Mesenchymal stem cell (in vitro differentiated cells and primary cell): ENCODE results near the gene AAK1.

Experiments
- DNase-seq: peaks from one replicate; pipeline ENCODE4 v3.0.0-alpha.2; 2013
- H2AFZ ChIP-seq: one replicate; pipeline ENCODE4 v1.6.1; 2013; ENCODE audit warnings: low read depth, mild to moderate bottlenecking, control low read depth, inconsistent platforms, low read length, moderate library complexity
- H2AK5ac ChIP-seq: 2 replicates; pipeline ENCODE4 v1.6.1; 2013; ENCODE audit warnings: low read length, moderate library complexity, mild to moderate bottlenecking, inconsistent platforms; ENCODE audit not compliant: severe bottlenecking
- H2BK120ac ChIP-seq: one replicate; pipeline ENCODE4 v1.6.1; 2013; ENCODE audit warnings: low read depth, mild to moderate bottlenecking, inconsistent platforms, low read length, moderate library complexity
- H2BK12ac ChIP-seq, 2 experiments: one replicate each; pipeline ENCODE4 v1.6.1; 2013; ENCODE audit warnings: inconsistent platforms in 2 of 2, low read length in 2 of 2, mild to moderate bottlenecking in 2 of 2, moderate library complexity in 2 of 2, control low read depth in 1 of 2
- H2BK15ac ChIP-seq: one replicate; pipeline ENCODE4 v1.6.1; 2013; ENCODE audit warnings: mild to moderate bottlenecking, low read depth, inconsistent platforms; ENCODE audit not compliant: poor library complexity, severe bottlenecking
- H2BK5ac ChIP-seq: 2 replicates; pipeline ENCODE4 v1.6.1; 2013; ENCODE audit warnings: low read depth, mild to moderate bottlenecking, low read length, control low read depth, inconsistent platforms; ENCODE audit not compliant: poor library complexity, severe bottlenecking
- H3K14ac ChIP-seq, 2 experiments: one replicate each; pipeline ENCODE4 v1.6.1; 2013; ENCODE audit warnings: inconsistent platforms in 2 of 2, low read length in 2 of 2, control low read depth in 1 of 2, mild to moderate bottlenecking in 1 of 2, moderate library complexity in 1 of 2
- H3K18ac ChIP-seq, 2 experiments: one replicate each; pipeline ENCODE4 v1.6.1; 2013; ENCODE audit warnings: inconsistent platforms in 2 of 2, low read length in 2 of 2, control low read depth in 1 of 2, low read depth in 1 of 2, mild to moderate bottlenecking in 1 of 2
- H3K23ac ChIP-seq, 2 experiments: one replicate each; pipeline ENCODE4 v1.6.1; 2013; ENCODE audit warnings: inconsistent platforms in 2 of 2, low read length in 2 of 2, mild to moderate bottlenecking in 2 of 2, moderate library complexity in 2 of 2, control low read depth in 1 of 2
- H3K27ac ChIP-seq: 2 replicates; pipeline ENCODE4 v1.5.1; 2013; ENCODE audit warnings: mild to moderate bottlenecking, moderate library complexity, low read length, control low read depth, inconsistent platforms; ENCODE audit not compliant: poor library complexity, severe bottlenecking
- H3K27me3 ChIP-seq, 2 experiments: 2 replicates each; pipeline versions ENCODE4 v1.6.1 to v1.7.0; 2013; ENCODE audit warnings: low read length in 2 of 2, mild to moderate bottlenecking in 2 of 2, moderate library complexity in 2 of 2, control low read depth in 1 of 2, inconsistent platforms in 1 of 2; ENCODE audit not compliant: control insufficient read depth in 1 of 2, insufficient read depth in 1 of 2
- H3K36me3 ChIP-seq, 2 experiments: 2 replicates each; pipeline versions ENCODE4 v1.6.1 to v1.7.0; 2013; ENCODE audit warnings: low read length in 2 of 2, control low read depth in 1 of 2, inconsistent platforms in 1 of 2, low read depth in 1 of 2, mild to moderate bottlenecking in 1 of 2; ENCODE audit not compliant: insufficient read depth in 2 of 2, control insufficient read depth in 1 of 2
- H3K4ac ChIP-seq, 2 experiments: one replicate each; pipeline ENCODE4 v1.6.1; 2013; ENCODE audit warnings: inconsistent platforms in 2 of 2, low read length in 2 of 2, mild to moderate bottlenecking in 2 of 2, moderate library complexity in 2 of 2, control low read depth in 1 of 2, low read depth in 1 of 2
- H3K4me1 ChIP-seq: 2 replicates; pipeline ENCODE4 v1.6.1; 2013; ENCODE audit warnings: low read depth, low read length, control low read depth; ENCODE audit not compliant: control insufficient read depth, insufficient read depth
- H3K4me2 ChIP-seq: 2 replicates; pipeline ENCODE4 v1.6.1; 2013; ENCODE audit warnings: low read length, mild to moderate bottlenecking, inconsistent platforms; ENCODE audit not compliant: poor library complexity, severe bottlenecking
- H3K4me3 ChIP-seq, 2 experiments: 2 replicates each; pipeline versions ENCODE4 v1.5.1 to v1.7.0; 2013; ENCODE audit warnings: low read length in 2 of 2, mild to moderate bottlenecking in 2 of 2, control low read depth in 1 of 2, low read depth in 1 of 2; ENCODE audit not compliant: insufficient read depth in 1 of 2
- H3K79me1 ChIP-seq: replicated peaks from 2 replicates; pipeline ENCODE4 v1.6.1; 2013; ENCODE audit warnings: mild to moderate bottlenecking, control low read depth, low read length, inconsistent platforms; ENCODE audit not compliant: poor library complexity, severe bottlenecking
- H3K9ac ChIP-seq: 2 replicates; pipeline ENCODE4 v1.7.0; 2013; ENCODE audit warnings: mild to moderate bottlenecking, low read length, moderate library complexity
- H3K9me3 ChIP-seq: 2 replicates; pipeline ENCODE4 v1.7.0; 2013; ENCODE audit warnings: mild to moderate bottlenecking, low read length; ENCODE audit not compliant: control insufficient read depth
- H4K8ac ChIP-seq: one replicate; pipeline ENCODE4 v1.6.1; 2013; ENCODE audit warnings: inconsistent platforms, mild to moderate bottlenecking, low read length, moderate library complexity
- H4K91ac ChIP-seq: one replicate; pipeline ENCODE4 v1.6.1; 2013; ENCODE audit warnings: mild to moderate bottlenecking, low read length, inconsistent platforms
- WGBS: methylation state at CpG from one replicate; pipeline ENCODE4 v1.1.7; 2013; ENCODE audit warnings: mixed read lengths; 5-methylcytosine and 5-hydroxymethylcytosine counted together

The AAK1 gene

GRCh38 chr2:69605284-69605683 lies 38.3 kb downstream of the AAK1 start:
- peaks cover 4% of the 10 kb centered on the region for H3K9me3 ChIP-seq
- H3K14ac ChIP-seq = no peak overlapping the region
- no peak overlapping the region for H3K4me3 ChIP-seq
- H2AK5ac ChIP-seq = no peak overlapping the region
- peaks cover 0 to 10% of the 10 kb centered on the region in 2 experiments for H3K36me3 ChIP-seq
- peaks cover 2% of the 10 kb centered on the region for H3K4me1 ChIP-seq
- no peak overlapping the region for H3K4ac ChIP-seq
- H2BK15ac ChIP-seq = no peak overlapping the region
- H3K79me1 ChIP-seq = peaks cover 25% of the 10 kb centered on the region
- no peak overlapping the region for H3K23ac ChIP-seq
- no peak overlapping the region for H2BK120ac ChIP-seq
- H2AFZ ChIP-seq = no peak overlapping the region
- H3K27me3 ChIP-seq = no peaks in the 10 kb centered on the region
- WGBS = 100% methylated on average over 3 of the region's 4 CpGs
- no peak for DNase-seq
- no peak overlapping the region for H2BK5ac ChIP-seq
- no peak overlapping the region for H4K91ac ChIP-seq
- no peak overlapping the region for H2BK12ac ChIP-seq
- H3K27ac ChIP-seq = no peak overlapping the region
- H3K9ac ChIP-seq = no peak overlapping the region
- H3K18ac ChIP-seq = no peak overlapping the region
- no peak overlapping the region for H4K8ac ChIP-seq
- no peak overlapping the region for H3K4me2 ChIP-seq

- no peaks in the 10 kb centered on the region for H3K27me3 ChIP-seq
- H2AK5ac ChIP-seq = no peak overlapping the region
- 93% methylated on average over 1 of the region's 1 CpG for WGBS
Observed at GRCh38 chr2:69604836-69605235, 38.7 kb downstream of the AAK1 start.

GRCh38 chr2:69604026-69604678 lies 39.4 kb downstream of the AAK1 start:
- no peak overlapping the region for H3K14ac ChIP-seq
- no peak overlapping the region for H2BK120ac ChIP-seq
- H3K4me2 ChIP-seq = no peak overlapping the region
- H2BK5ac ChIP-seq = no peak overlapping the region
- H2AK5ac ChIP-seq = no peak overlapping the region
- no peak overlapping the region for H2BK15ac ChIP-seq
- no peak overlapping the region for H3K23ac ChIP-seq
- peaks cover 4% of the 10 kb centered on the region for H3K9me3 ChIP-seq
- peaks cover 27% of the 10 kb centered on the region for H3K79me1 ChIP-seq
- no peak overlapping the region for H3K4me3 ChIP-seq
- no peaks in the 10 kb centered on the region for H3K27me3 ChIP-seq
- H3K18ac ChIP-seq = no peak overlapping the region
- no peak overlapping the region for H3K4ac ChIP-seq
- no peak for DNase-seq
- no peak overlapping the region for H3K9ac ChIP-seq
- WGBS = 98% methylated on average over 6 of the region's 6 CpGs
- H3K27ac ChIP-seq = no peak overlapping the region
- peaks cover 0 to 13% of the 10 kb centered on the region in 2 experiments for H3K36me3 ChIP-seq
- no peak overlapping the region for H2AFZ ChIP-seq
- H3K4me1 ChIP-seq = peaks cover 2% of the 10 kb centered on the region
- H4K91ac ChIP-seq = no peak overlapping the region
- no peak overlapping the region for H2BK12ac ChIP-seq
- no peak overlapping the region for H4K8ac ChIP-seq

More at GRCh38 chr2:69604836-69605235, 38.7 kb downstream of the AAK1 start:
- H3K4me1 ChIP-seq = peaks cover 2% of the 10 kb centered on the region
- no peak for DNase-seq
- H3K4me3 ChIP-seq = no peak overlapping the region
- H2BK15ac ChIP-seq = no peak overlapping the region
- no peak overlapping the region for H3K18ac ChIP-seq
- H4K91ac ChIP-seq = no peak overlapping the region
- H3K4ac ChIP-seq = no peak overlapping the region
- H3K79me1 ChIP-seq = peaks cover 25% of the 10 kb centered on the region
- no peak overlapping the region for H2BK12ac ChIP-seq
- peaks cover 4% of the 10 kb centered on the region for H3K9me3 ChIP-seq
- H2AFZ ChIP-seq = no peak overlapping the region
- no peak overlapping the region for H3K9ac ChIP-seq
- no peak overlapping the region for H3K14ac ChIP-seq
- H3K4me2 ChIP-seq = no peak overlapping the region
- H2BK120ac ChIP-seq = no peak overlapping the region
- H3K27ac ChIP-seq = no peak overlapping the region
- H3K23ac ChIP-seq = no peak overlapping the region
- H4K8ac ChIP-seq = no peak overlapping the region
- H3K36me3 ChIP-seq = peaks cover 0 to 8% of the 10 kb centered on the region in 2 experiments
- H2BK5ac ChIP-seq = no peak overlapping the region

GRCh38 chr2:69603146-69603743 lies 40.3 kb downstream of the AAK1 start:
- no peak overlapping the region for H4K8ac ChIP-seq
- peaks cover 31% of the 10 kb centered on the region for H3K79me1 ChIP-seq
- no peak overlapping the region for H3K27ac ChIP-seq
- H2BK5ac ChIP-seq = no peak overlapping the region
- no peak overlapping the region for H3K14ac ChIP-seq
- no peak overlapping the region for H3K4me3 ChIP-seq
- no peak overlapping the region for H2BK120ac ChIP-seq
- DNase-seq = no peak
- no peak overlapping the region for H3K23ac ChIP-seq
- H3K27me3 ChIP-seq = no peaks in the 10 kb centered on the region
- no peak overlapping the region for H2AFZ ChIP-seq
- peaks cover 0 to 13% of the 10 kb centered on the region in 2 experiments for H3K36me3 ChIP-seq
- H3K9me3 ChIP-seq = peaks cover 4% of the 10 kb centered on the region
- H3K9ac ChIP-seq = no peak overlapping the region
- H3K4me1 ChIP-seq = peaks cover 2% of the 10 kb centered on the region
- WGBS = 93% methylated on average over 1 of the region's 4 CpGs
- H3K4me2 ChIP-seq = no peak overlapping the region
- H4K91ac ChIP-seq = no peak overlapping the region
- H3K18ac ChIP-seq = no peak overlapping the region
- H2AK5ac ChIP-seq = no peak overlapping the region
- no peak overlapping the region for H2BK15ac ChIP-seq
- no peak overlapping the region for H2BK12ac ChIP-seq
- H3K4ac ChIP-seq = no peak overlapping the region
